MCF 10A (cell line): Measurements from ENCODE around the gene CYP11A1. TPM values are rescaled to one million over a fixed set of nuclear protein-coding genes. Genes with fewer than 3 reads are reported as not detected.

Experiments
- microRNA-seq: library from miRNA; unstranded; fragments of <30 nt; microRNA quantifications from one replicate; pipeline ENCODE4 v1.2.0, GENCODE V29; 2022
- total RNA-seq: library from RNA; stranded (reverse); gene quantifications from 2 replicates; pipeline ENCODE4 v1.2.3, GENCODE V29; 2022

Gene CYP11A1
- total RNA-seq, 1 experiment from 2014 or later = not detected

Small RNA genes lying within 50 kb of the gene (microRNA-seq; reads per million reads assigned to microRNA genes)
- gene MIR6881 = not detected

Other genes with a start within 250 kb of the CYP11A1 start
- not detected in 2 replicates for gene ISLR2, start 237.1 kb downstream of the CYP11A1 start, total RNA-seq
- not detected in 2 replicates for gene ISLR, start 193.9 kb downstream of the CYP11A1 start, total RNA-seq
- gene STRA6, start 164.9 kb downstream of the CYP11A1 start, total RNA-seq = not detected in 2 replicates
- gene CCDC33, start 131.3 kb downstream of the CYP11A1 start, total RNA-seq = not detected in 2 replicates
- gene SEMA7A, start 66.3 kb upstream of the CYP11A1 start, total RNA-seq = 0.81 and 1.6 TPM in 2 replicates
- 55.5 and 56.4 TPM in 2 replicates for gene UBL7, start 93.5 kb upstream of the CYP11A1 start, total RNA-seq
- 4.7 and 6.2 TPM in 2 replicates for gene ARID3B, start 173.6 kb upstream of the CYP11A1 start, total RNA-seq
- gene CLK3, start 248.2 kb upstream of the CYP11A1 start, total RNA-seq = 57.8 and 62.8 TPM in 2 replicates